H1 (cell line): ENCODE measurements around the gene TBC1D4. TPM values are rescaled to one million over a fixed set of nuclear protein-coding genes. Genes with fewer than 3 reads are reported as not detected.

Source experiments
- CTCF ChIA-PET: fragments of 300-600 bp; sonication (Branson Sonifier 250); formaldehyde crosslinking; loops from one replicate; lab custom pipeline; 2021; ENCODE audit not compliant: partially characterized antibody; lab: Charles Lee
- POLR2A ChIA-PET: fragments of 300-600 bp; sonication (Branson Sonifier 250); formaldehyde crosslinking; loops from one replicate; lab custom pipeline; 2021; ENCODE audit warnings: inconsistent platforms; ENCODE audit not compliant: partially characterized antibody; lab: Charles Lee
- DNase-seq, 2 experiments: peaks; one replicate each; pipeline versions ENCODE4 v3.0.0 to v3.0.0-alpha.2; 2010 to 2022; ENCODE audit warnings: low spot score in 2 of 2, low read depth in 1 of 2, mixed read lengths in 1 of 2
- FAIRE-seq: peaks from 2 replicates; lab custom pipeline; 2011; peaks lifted over from hg19 to GRCh38; lab: Jason Lieb, UNC
- H2AFZ ChIP-seq: 2 replicates; pipeline ENCODE4 v1.8.1; 2012; ENCODE audit warnings: low read length, inconsistent platforms
- H2AK5ac ChIP-seq: 2 replicates; pipeline ENCODE4 v1.6.1; 2013; ENCODE audit warnings: low read depth, low read length
- H2BK120ac ChIP-seq: replicated peaks from 2 replicates; pipeline ENCODE3; 2013; ENCODE audit warnings: low read depth, low read length, inconsistent platforms
- H2BK12ac ChIP-seq: 2 replicates; pipeline ENCODE4 v1.6.1; 2013; ENCODE audit warnings: low read depth, low read length
- H2BK15ac ChIP-seq: 2 replicates; pipeline ENCODE4 v1.6.1; 2013; ENCODE audit warnings: low read length
- H2BK20ac ChIP-seq: 2 replicates; pipeline ENCODE4 v1.6.1; 2013; ENCODE audit warnings: low read length
- H2BK5ac ChIP-seq: 2 replicates; pipeline ENCODE4 v1.6.1; 2013; ENCODE audit warnings: low read depth, low read length
- H3K14ac ChIP-seq: 2 replicates; pipeline ENCODE4 v1.6.1; 2013; ENCODE audit warnings: inconsistent platforms; ENCODE audit not compliant: insufficient read length
- H3K18ac ChIP-seq: 2 replicates; pipeline ENCODE4 v1.6.1; 2013; ENCODE audit warnings: low read length; ENCODE audit errors: extremely low read depth
- H3K23ac ChIP-seq: 2 replicates; pipeline ENCODE4 v1.6.1; 2013; ENCODE audit warnings: inconsistent platforms; ENCODE audit not compliant: insufficient read length
- H3K23me2 ChIP-seq: 2 replicates; pipeline ENCODE4 v1.6.1; 2013; ENCODE audit warnings: low read depth, low read length
- H3K27ac ChIP-seq: 2 replicates; pipeline ENCODE4 v1.6.1; 2011; ENCODE audit warnings: low read depth, low read length, inconsistent platforms
- H3K27me3 ChIP-seq, 4 experiments: replicated peaks in 1 of 4; 1 replicate in 1 of 4; 2 replicates in 3 of 4; pipeline versions ENCODE4 v1.6.1 to v1.8.1; 2011 to 2013; ENCODE audit warnings: low read length in 3 of 4, mild to moderate bottlenecking in 3 of 4, inconsistent platforms in 2 of 4, mixed read lengths in 2 of 4, moderate library complexity in 1 of 4; ENCODE audit not compliant: control insufficient read depth in 3 of 4, insufficient read depth in 3 of 4; ENCODE audit errors: extremely low read depth in 1 of 4
- H3K36me3 ChIP-seq, 4 experiments: 2 replicates each; pipeline versions ENCODE4 v1.6.1 to v1.8.1; 2011 to 2013; ENCODE audit warnings: mild to moderate bottlenecking in 4 of 4, low read length in 3 of 4, moderate library complexity in 2 of 4, control low read depth in 1 of 4, inconsistent platforms in 1 of 4; ENCODE audit not compliant: insufficient read depth in 4 of 4, control insufficient read depth in 2 of 4
- H3K4ac ChIP-seq: replicated peaks from 2 replicates; pipeline ENCODE3; 2013; ENCODE audit warnings: low read length, low read depth, mixed read lengths, inconsistent platforms; ENCODE audit not compliant: insufficient read length
- H3K4me1 ChIP-seq, 4 experiments: replicated peaks in 1 of 4; 1 replicate in 1 of 4; 2 replicates in 3 of 4; pipeline versions ENCODE4 v1.6.1 to v1.8.1; 2011 to 2013; ENCODE audit warnings: low read length in 3 of 4, inconsistent platforms in 2 of 4, mixed read lengths in 1 of 4; ENCODE audit not compliant: insufficient read depth in 4 of 4, control insufficient read depth in 3 of 4
- H3K4me2 ChIP-seq, 2 experiments: 2 replicates each; pipeline versions ENCODE4 v1.6.1 to v1.8.1; 2011 to 2013; ENCODE audit warnings: low read depth in 2 of 2, low read length in 2 of 2, control low read depth in 1 of 2, inconsistent platforms in 1 of 2, mild to moderate bottlenecking in 1 of 2; ENCODE audit not compliant: insufficient read depth in 1 of 2
- H3K4me3 ChIP-seq, 4 experiments: fragments of 200-600, 300-600 bp in 1 of 4; sonication (generic), shearing (Covaris generic), sonication (Bioruptor Twin) in 1 of 4; 2 replicates each; pipeline versions ENCODE4 v1.5.1 to v1.8.1; 2011 to 2016; ENCODE audit warnings: low read length in 4 of 4, low read depth in 3 of 4, control low read depth in 2 of 4, inconsistent platforms in 2 of 4, mild to moderate bottlenecking in 2 of 4, mixed read lengths in 1 of 4, moderate library complexity in 1 of 4; ENCODE audit not compliant: insufficient read depth in 2 of 4; ENCODE audit errors: extremely low read depth in 1 of 4
- H3K56ac ChIP-seq: replicated peaks from 2 replicates; pipeline ENCODE3; 2013; ENCODE audit warnings: low read depth, mild to moderate bottlenecking, mixed read lengths, low read length, inconsistent platforms; ENCODE audit not compliant: insufficient read length
- H3K79me1 ChIP-seq: 2 replicates; pipeline ENCODE4 v1.6.1; 2013; ENCODE audit warnings: low read depth, low read length, control low read depth
- H3K79me2 ChIP-seq, 2 experiments: 2 replicates each; pipeline versions ENCODE4 v1.6.1 to v1.8.1; 2012 to 2013; ENCODE audit warnings: low read length in 2 of 2, mild to moderate bottlenecking in 2 of 2, inconsistent platforms in 1 of 2; ENCODE audit not compliant: insufficient read depth in 2 of 2, control insufficient read depth in 1 of 2
- H3K9ac ChIP-seq, 4 experiments: replicated peaks in 1 of 4; 1 replicate in 1 of 4; 2 replicates in 3 of 4; pipeline versions ENCODE4 v1.6.1 to v1.8.1; 2011 to 2013; ENCODE audit warnings: low read depth in 3 of 4, low read length in 3 of 4, control low read depth in 2 of 4, mild to moderate bottlenecking in 2 of 4, moderate library complexity in 2 of 4, inconsistent platforms in 1 of 4; ENCODE audit errors: extremely low read depth in 1 of 4
- H3K9me3 ChIP-seq, 2 experiments: 2 replicates each; pipeline versions ENCODE4 v1.6.1 to v1.8.1; 2012 to 2013; ENCODE audit warnings: mild to moderate bottlenecking in 2 of 2, moderate library complexity in 2 of 2, control low read depth in 1 of 2, inconsistent platforms in 1 of 2, low read depth in 1 of 2, low read length in 1 of 2, mixed read lengths in 1 of 2; ENCODE audit not compliant: insufficient read depth in 2 of 2
- H4K20me1 ChIP-seq, 2 experiments: replicated peaks in 1 of 2; 2 replicates each; pipeline versions ENCODE3 to v1.8.1; 2011 to 2013; ENCODE audit warnings: inconsistent platforms in 2 of 2, low read length in 2 of 2, mild to moderate bottlenecking in 1 of 2; ENCODE audit not compliant: insufficient read depth in 2 of 2, control insufficient read depth in 1 of 2
- H4K5ac ChIP-seq: 2 replicates; pipeline ENCODE4 v1.6.1; 2013; ENCODE audit warnings: low read length, low read depth, mixed read lengths, inconsistent platforms; ENCODE audit not compliant: insufficient read length
- H4K8ac ChIP-seq: 2 replicates; pipeline ENCODE4 v1.8.0; 2013; ENCODE audit warnings: mild to moderate bottlenecking, moderate library complexity, low read length, inconsistent platforms; ENCODE audit not compliant: insufficient read depth; ENCODE audit errors: extremely low read depth
- H4K91ac ChIP-seq: replicated peaks from 2 replicates; pipeline ENCODE3; 2013; ENCODE audit warnings: low read length, mixed read lengths, inconsistent platforms; ENCODE audit not compliant: insufficient read length
- BACH1 ChIP-seq: IDR thresholded peaks from 2 replicates; pipeline ENCODE4 v1.6.1; 2012; ENCODE audit warnings: low read length, improper control_type of control experiment
- CTCF ChIP-seq, 3 experiments: IDR thresholded peaks; 1 replicate in 2 of 3; 2 replicates in 1 of 3; pipeline versions ENCODE4 v1.5.1 to v1.6.1; 2011; ENCODE audit warnings: low read length in 3 of 3, mild to moderate bottlenecking in 3 of 3, inconsistent platforms in 2 of 3, low read depth in 1 of 3, moderate library complexity in 1 of 3; ENCODE audit not compliant: insufficient read depth in 1 of 3; ENCODE audit errors: control extremely low read depth in 1 of 3
- FOSL1 ChIP-seq: IDR thresholded peaks from 2 replicates; pipeline ENCODE4 v1.6.1; 2011; ENCODE audit warnings: mild to moderate bottlenecking, low read depth, low read length, moderate library complexity; ENCODE audit not compliant: insufficient read depth
- SP4 ChIP-seq: IDR thresholded peaks from 2 replicates; pipeline ENCODE4 v1.6.1; 2012; ENCODE audit warnings: low read length, inconsistent platforms
- TEAD4 ChIP-seq: IDR thresholded peaks from 2 replicates; pipeline ENCODE4 v1.6.1; 2012; ENCODE audit warnings: low read depth, low read length, inconsistent platforms, mixed read lengths
- ZNF274 ChIP-seq: IDR thresholded peaks from 2 replicates; pipeline ENCODE4 v1.7.0; 2012; ENCODE audit warnings: low read length, borderline replicate concordance; ENCODE audit errors: extremely low read depth
- WGBS, 2 experiments: shearing (Covaris generic) in 1 of 2; methylation state at CpG; one replicate each; pipeline versions ENCODE4 v1.1.6 to v1.1.7; 2013 to 2015; ENCODE audit warnings: low lambda C conversion rate in 2 of 2, mixed read lengths in 2 of 2, inconsistent platforms in 1 of 2, low coverage in 1 of 2, missing lambda C conversion rate in 1 of 2; ENCODE audit not compliant: insufficient replicate concordance in 2 of 2, insufficient coverage in 1 of 2, insufficient read length in 1 of 2; ENCODE audit errors: extremely low coverage in 1 of 2, missing lambda C conversion rate in 1 of 2; 5-methylcytosine and 5-hydroxymethylcytosine counted together
- polyA plus RNA-seq, 7 experiments: library from polyadenylated mRNA; depleted of rRNA in 3 of 7; stranded (reverse) in 5 of 7; unstranded in 2 of 7; fragments of >200 nt in 5 of 7; fragments of 200-250 nt in 2 of 7; gene quantifications; 1 replicate in 5 of 7; 2 replicates in 1 of 7; 4 replicates in 1 of 7; pipeline versions ENCODE4 v1.2.1 to v1.2.3, GENCODE V29; 2011 to 2013; ENCODE audit warnings: missing spikeins in 2 of 7, mixed read lengths in 2 of 7
- total RNA-seq: library from RNA; stranded (reverse); fragmentation: NEBNext Ultra II Directional; extraction: Animal tissue kit (Norgen Biotek cat#: 25700); gene quantifications from 2 replicates; pipeline ENCODE4 v1.2.1, GENCODE V29; 2021

TBC1D4 gene
- total and polyA plus RNA-seq, 2 of the 8 experiments (the other 6 are each of a cell fraction or from before 2014, with no cell fraction given) = 16.7 to 39.0 TPM

DNA sequence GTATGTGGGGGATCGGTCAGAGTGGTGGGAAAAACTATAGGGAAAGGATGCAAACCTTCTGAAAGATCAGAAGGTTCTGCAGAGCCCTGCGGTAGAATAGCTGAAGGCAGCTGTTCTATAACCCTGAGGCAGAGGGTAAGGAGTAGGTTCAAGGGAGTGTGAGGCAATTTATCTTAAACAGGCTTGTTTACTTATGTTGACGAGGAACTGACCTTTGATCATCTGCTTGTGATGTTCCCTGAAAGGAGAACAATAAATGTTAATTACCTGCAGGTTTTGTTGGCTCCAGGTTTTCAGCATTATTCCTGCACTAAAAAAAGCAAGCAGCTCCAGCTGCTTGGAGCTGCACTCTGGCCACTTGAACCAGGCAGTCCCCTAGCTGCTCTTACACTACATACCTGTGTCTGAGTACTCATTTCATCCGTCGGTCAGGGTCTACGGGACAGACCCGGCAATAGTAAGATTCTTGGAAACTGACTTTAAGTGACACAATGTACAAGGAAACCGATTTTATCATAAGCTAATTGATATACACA lies 202.1 kb downstream of the TBC1D4 start:
- Histone ChIP-seq H2BK120ac (no peak overlapping the region), H4K91ac (no peak overlapping the region), H3K23ac (no peak overlapping the region), H2BK12ac (no peak overlapping the region), H2BK20ac (no peak overlapping the region), H3K9me3 (peaks cover 14 to 17% of the 10 kb centered on the region in 2 experiments; a peak in 3 of 4 replicates), H3K27me3 (no peaks in the 10 kb centered on the region), H3K27ac (no peak overlapping the region), H3K4me1 (no peaks in the 10 kb centered on the region), H3K18ac (no peak overlapping the region), H3K14ac (no peak overlapping the region), H3K36me3 (peaks cover 0 to 11% (median 0%) of the 10 kb centered on the region in 4 experiments; a peak in 3 of 8 replicates), H3K4me3 (no peak overlapping the region), H3K79me2 (no peaks in the 10 kb centered on the region), H4K5ac (no peak overlapping the region), H2AFZ (no peak overlapping the region), H3K56ac (no peak overlapping the region), H2AK5ac (no peak overlapping the region), H3K79me1 (no peaks in the 10 kb centered on the region), H4K8ac (no peak overlapping the region), H2BK5ac (no peak overlapping the region), H2BK15ac (no peak overlapping the region), H3K23me2 (no peaks in the 10 kb centered on the region), H4K20me1 (no peaks in the 10 kb centered on the region), H3K4me2 (no peak overlapping the region), H3K9ac (no peak overlapping the region), H3K4ac (no peak overlapping the region)
- no peak for DNase-seq
- WGBS, 2 experiments = 95% methylated on average over 8 of the region's 8 CpGs; no CpG with 5 or more reads in 1 of the 2 experiments
- FAIRE-seq = no peak
- ChIA-PET POLR2A (no interaction called here), CTCF (no interaction called here)
- no peak for TF ChIP-seq ZNF274
- TF ChIP-seq TEAD4 = no peak
- TF ChIP-seq FOSL1 = no peak
- no peak for TF ChIP-seq SP4
- TF ChIP-seq BACH1 = no peak
- TF ChIP-seq CTCF (IDR thresholded peaks at IDR 0.05; ENCODE audit: control extremely low read depth in 1 of 3, insufficient read depth in 1 of 3, low read depth in 1 of 3, low read length in 3 of 3) = no peak
